ENCODE results near the gene TMPRSS13. TPM values are rescaled to one million over a fixed set of nuclear protein-coding genes. Genes with fewer than 3 reads are reported as not detected.
A peak's percentile ranks its signal among the peaks of the same experiment; 100 is the strongest.

Gene TMPRSS13
- total and polyA plus RNA-seq, 4 experiments from 2014 or later = 0.45 to 4.0 (median 2.3) TPM

DNA sequence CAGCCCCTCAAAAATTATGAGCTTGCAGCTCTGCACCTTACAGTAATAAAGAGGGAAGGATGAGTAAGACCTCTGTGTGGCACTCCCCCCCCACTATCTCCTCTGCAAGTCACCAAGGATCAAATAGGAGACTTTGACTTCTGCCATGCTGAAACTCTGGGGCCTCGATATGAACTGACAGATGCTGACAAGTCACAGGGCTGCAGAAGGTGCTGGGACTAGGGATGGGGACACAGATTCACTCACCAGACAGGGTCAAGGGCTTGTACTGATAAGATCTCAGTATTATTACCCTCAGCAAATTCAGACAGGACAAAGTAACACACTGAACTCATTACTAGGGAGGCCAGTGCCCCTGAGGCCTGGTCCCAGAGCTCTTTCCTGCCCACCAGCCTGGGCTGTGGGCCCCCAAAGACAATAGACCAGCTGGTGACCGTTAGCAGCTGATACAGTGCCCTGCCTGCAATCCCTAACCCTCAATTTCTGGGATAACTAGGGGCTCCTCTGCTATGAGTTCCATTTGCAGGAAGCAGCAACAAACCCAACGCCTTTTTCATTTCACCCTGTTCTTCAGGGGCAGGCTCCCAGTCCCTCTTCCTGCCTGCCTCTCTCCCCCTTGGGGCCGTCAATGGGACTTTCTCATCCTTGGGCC is 20.1 kb downstream of the TMPRSS13 start:
- no peaks in the 10 kb centered on the region for H3K27me3 ChIP-seq (ENCODE audit: insufficient read depth, low read length)
- intact Hi-C loops (cut with micrococcal nuclease) = no loop called here
- no peaks in the 10 kb centered on the region for H3K4me1 ChIP-seq (ENCODE audit: insufficient read depth, low read length)
- peak overlapping the region in 1 of 7 donors; percentile 63 for H3K27ac Mint-ChIP-seq
- no peak overlapping the region for H3K27ac ChIP-seq (ENCODE audit: low read depth, low read length)
- no peaks in the 10 kb centered on the region for H3K9me3 ChIP-seq (ENCODE audit: control insufficient read depth in 1 of 2, low read length in 2 of 2)
- CTCF ChIA-PET (ENCODE audit: partially characterized antibody) = interaction anchor here (0.8 kb wide), 1 partner anchor 38 kb away, joined by 3 read pairs; no protein-coding TSS in a partner anchor
- no peak overlapping the region for H3K4me3 Mint-ChIP-seq
- POLR2A ChIA-PET (ENCODE audit: partially characterized antibody) = no interaction called here
- no peaks in the 10 kb centered on the region for H3K9me3 Mint-ChIP-seq
- H3K4me3 ChIP-seq (ENCODE audit: low read length in 2 of 2) = no peak overlapping the region
- DNase-seq = no peak
- no peaks in the 10 kb centered on the region for H3K36me3 ChIP-seq (ENCODE audit: insufficient read depth, low read length)
- peaks cover 0 to 4% of the 10 kb centered on the region in 2 donors for H3K36me3 Mint-ChIP-seq
- H3K27me3 Mint-ChIP-seq = peaks cover 0 to under 1% of the 10 kb centered on the region in 2 donors
- peaks cover under 1 to 5% (median 3%) of the 10 kb centered on the region in 4 donors for H3K4me1 Mint-ChIP-seq

GRCh38 chr11:117908109-117908895 is 20.9 kb downstream of the TMPRSS13 start:
- POLR2A ChIA-PET (ENCODE audit: partially characterized antibody) = no interaction called here
- no peak overlapping the region for H3K4me3 Mint-ChIP-seq
- intact Hi-C loops (cut with micrococcal nuclease) = no loop called here

GRCh38 chr11:117907276-117908108 is 21.7 kb downstream of the TMPRSS13 start:
- H3K27me3 ChIP-seq (ENCODE audit: insufficient read depth, low read length) = no peaks in the 10 kb centered on the region
- no peak overlapping the region for H3K4me3 Mint-ChIP-seq
- no peaks in the 10 kb centered on the region for H3K9me3 Mint-ChIP-seq
- intact Hi-C loops (cut with micrococcal nuclease) = no loop called here
- ChIA-PET CTCF (ENCODE audit: partially characterized antibody) (interaction anchor here (0.9 to 1.5 kb wide), 3 partner anchors 15 to 100 kb away, joined by 3 to 6 read pairs (median 3); no protein-coding TSS in a partner anchor), POLR2A (ENCODE audit: partially characterized antibody) (no interaction called here)
- no peaks in the 10 kb centered on the region for H3K27me3 Mint-ChIP-seq
- no peaks in the 10 kb centered on the region for H3K4me1 ChIP-seq (ENCODE audit: insufficient read depth, low read length)
- H3K36me3 Mint-ChIP-seq = peaks cover 0 to 4% of the 10 kb centered on the region in 2 donors
- no peak overlapping the region for H3K4me3 ChIP-seq (ENCODE audit: low read length in 2 of 2)
- H3K27ac Mint-ChIP-seq = no peak overlapping the region
- no peaks in the 10 kb centered on the region for H3K36me3 ChIP-seq (ENCODE audit: insufficient read depth, low read length)
- H3K9me3 ChIP-seq (ENCODE audit: control insufficient read depth in 1 of 2, low read length in 2 of 2) = no peaks in the 10 kb centered on the region
- peak; percentile 31 to 69 (median 47) for DNase-seq
- H3K4me1 Mint-ChIP-seq = peaks cover 0 to 5% (median 3%) of the 10 kb centered on the region in 4 donors
- no peak overlapping the region for H3K27ac ChIP-seq (ENCODE audit: low read depth, low read length)

More at GRCh38 chr11:117908109-117908895, 20.9 kb downstream of the TMPRSS13 start:
- Histone ChIP-seq H3K27ac (ENCODE audit: low read depth, low read length) (no peak overlapping the region), H3K36me3 (ENCODE audit: insufficient read depth, low read length) (no peaks in the 10 kb centered on the region), H3K4me3 (ENCODE audit: low read length in 2 of 2) (no peak overlapping the region), H3K9me3 (ENCODE audit: control insufficient read depth in 1 of 2, low read length in 2 of 2) (no peaks in the 10 kb centered on the region), H3K27me3 (ENCODE audit: insufficient read depth, low read length) (no peaks in the 10 kb centered on the region), H3K4me1 (ENCODE audit: insufficient read depth, low read length) (no peaks in the 10 kb centered on the region)
- H3K4me1 Mint-ChIP-seq = peaks cover 0 to 5% (median 3%) of the 10 kb centered on the region in 4 donors
- H3K27ac Mint-ChIP-seq = no peak overlapping the region
- CTCF ChIA-PET (ENCODE audit: partially characterized antibody) = interaction anchor here (0.9 to 1.0 kb wide), 2 partner anchors 16 to 100 kb away, joined by 3 read pairs; no protein-coding TSS in a partner anchor
- H3K27me3 Mint-ChIP-seq = no peaks in the 10 kb centered on the region
- H3K36me3 Mint-ChIP-seq = peaks cover 0 to 4% of the 10 kb centered on the region in 2 donors
- DNase-seq = no peak
- no peaks in the 10 kb centered on the region for H3K9me3 Mint-ChIP-seq

GRCh38 chr11:117906710-117907109 is 22.5 kb downstream of the TMPRSS13 start:
- H3K27ac ChIP-seq (ENCODE audit: low read depth, low read length) = no peak overlapping the region
- no peaks in the 10 kb centered on the region for H3K36me3 ChIP-seq (ENCODE audit: insufficient read depth, low read length)
- peaks cover 0 to 5% (median 3%) of the 10 kb centered on the region in 4 donors for H3K4me1 Mint-ChIP-seq
- CTCF ChIA-PET (ENCODE audit: partially characterized antibody) = interaction anchor here (0.6 to 1.5 kb wide), 2 partner anchors 40 to 83 kb away, joined by 4 to 6 read pairs; no protein-coding TSS in a partner anchor
- H3K4me1 ChIP-seq (ENCODE audit: insufficient read depth, low read length) = no peaks in the 10 kb centered on the region
- H3K27me3 ChIP-seq (ENCODE audit: insufficient read depth, low read length) = no peaks in the 10 kb centered on the region
- H3K4me3 Mint-ChIP-seq = no peak overlapping the region
- intact Hi-C loops (cut with micrococcal nuclease) = no loop called here
- POLR2A ChIA-PET (ENCODE audit: partially characterized antibody) = no interaction called here
- no peaks in the 10 kb centered on the region for H3K9me3 Mint-ChIP-seq
- peak overlapping the region in 1 of 7 donors; percentile 23 for H3K27ac Mint-ChIP-seq
- H3K27me3 Mint-ChIP-seq = no peaks in the 10 kb centered on the region
- peaks cover 0 to 4% of the 10 kb centered on the region in 2 donors for H3K36me3 Mint-ChIP-seq
- no peak overlapping the region for H3K4me3 ChIP-seq (ENCODE audit: low read length in 2 of 2)
- no peak for DNase-seq
- no peaks in the 10 kb centered on the region for H3K9me3 ChIP-seq (ENCODE audit: control insufficient read depth in 1 of 2, low read length in 2 of 2)

DNA sequence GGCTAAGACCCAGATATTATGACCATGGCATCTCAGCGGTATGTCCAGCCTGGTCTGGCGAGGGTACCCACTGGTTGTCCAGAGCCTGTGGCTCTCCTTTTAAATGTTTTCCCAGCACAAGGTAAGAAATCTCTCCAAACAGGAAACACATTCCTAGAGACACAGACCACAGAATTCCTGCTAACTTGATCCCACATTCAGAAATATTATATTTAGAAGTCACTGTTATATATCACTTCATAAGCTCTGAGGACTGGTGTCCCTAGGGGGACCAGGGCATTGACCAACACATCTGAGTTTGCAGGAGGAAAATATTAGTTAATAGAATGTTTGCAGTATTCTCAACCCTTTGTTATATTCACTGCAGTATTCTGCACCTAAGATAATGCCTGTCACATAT is 23.1 kb downstream of the TMPRSS13 start:
- Mint-ChIP-seq H3K4me1 (peaks cover 0 to 5% (median 3%) of the 10 kb centered on the region in 4 donors), H3K27ac (peak overlapping the region in 2 of 7 donors; percentile 23 to 36), H3K27me3 (no peaks in the 10 kb centered on the region), H3K4me3 (no peak overlapping the region), H3K9me3 (no peaks in the 10 kb centered on the region), H3K36me3 (peaks cover 0 to 4% of the 10 kb centered on the region in 2 donors)
- no peak overlapping the region for H3K4me3 ChIP-seq (ENCODE audit: low read length in 2 of 2)
- no peaks in the 10 kb centered on the region for H3K9me3 ChIP-seq (ENCODE audit: control insufficient read depth in 1 of 2, low read length in 2 of 2)
- CTCF ChIA-PET (ENCODE audit: partially characterized antibody) = interaction anchor here (1.5 kb wide), 1 partner anchor 41 kb away, joined by 6 read pairs; no protein-coding TSS in a partner anchor
- no peak overlapping the region for H3K27ac ChIP-seq (ENCODE audit: low read depth, low read length)
- H3K27me3 ChIP-seq (ENCODE audit: insufficient read depth, low read length) = no peaks in the 10 kb centered on the region
- no peaks in the 10 kb centered on the region for H3K36me3 ChIP-seq (ENCODE audit: insufficient read depth, low read length)
- no peak for DNase-seq
- intact Hi-C loops (cut with micrococcal nuclease) = no loop called here
- POLR2A ChIA-PET (ENCODE audit: partially characterized antibody) = no interaction called here
- H3K4me1 ChIP-seq (ENCODE audit: insufficient read depth, low read length) = no peaks in the 10 kb centered on the region

DNA sequence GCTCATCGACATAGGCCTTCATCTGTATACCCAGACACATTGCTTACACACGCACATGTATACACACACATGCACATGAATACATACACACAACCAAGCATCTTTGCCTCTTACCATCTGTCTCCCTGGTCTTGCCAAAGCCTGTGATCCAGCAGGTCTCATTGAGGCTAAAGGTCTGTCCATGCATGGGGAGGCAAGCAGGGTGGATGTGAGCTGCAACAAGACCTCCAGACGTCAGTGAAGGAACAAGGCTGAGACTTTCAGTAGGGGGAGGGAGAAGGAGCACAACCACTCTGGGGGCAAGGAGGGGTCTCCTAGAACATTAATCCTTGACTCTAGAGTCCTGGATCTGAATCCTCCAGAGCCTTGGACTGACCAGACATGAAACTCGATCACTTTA is 23.7 kb downstream of the TMPRSS13 start:
- H3K27me3 ChIP-seq (ENCODE audit: insufficient read depth, low read length) = no peaks in the 10 kb centered on the region
- H3K36me3 ChIP-seq (ENCODE audit: insufficient read depth, low read length) = no peaks in the 10 kb centered on the region
- no peak overlapping the region for H3K4me3 Mint-ChIP-seq
- POLR2A ChIA-PET (ENCODE audit: partially characterized antibody) = no interaction called here
- DNase-seq = no peak
- no peaks in the 10 kb centered on the region for H3K36me3 Mint-ChIP-seq
- no peaks in the 10 kb centered on the region for H3K9me3 ChIP-seq (ENCODE audit: control insufficient read depth in 1 of 2, low read length in 2 of 2)
- no peak overlapping the region for H3K27ac ChIP-seq (ENCODE audit: low read depth, low read length)
- intact Hi-C loops (cut with micrococcal nuclease) = no loop called here
- H3K4me1 ChIP-seq (ENCODE audit: insufficient read depth, low read length) = no peaks in the 10 kb centered on the region
- H3K27ac Mint-ChIP-seq = no peak overlapping the region
- no peak overlapping the region for H3K4me3 ChIP-seq (ENCODE audit: low read length in 2 of 2)
- no peaks in the 10 kb centered on the region for H3K9me3 Mint-ChIP-seq
- CTCF ChIA-PET (ENCODE audit: partially characterized antibody) = interaction anchor here (1.6 kb wide), 1 partner anchor 98 kb away, joined by 10 read pairs; no protein-coding TSS in a partner anchor
- peaks cover 0 to 5% (median 3%) of the 10 kb centered on the region in 4 donors for H3K4me1 Mint-ChIP-seq
- H3K27me3 Mint-ChIP-seq = no peaks in the 10 kb centered on the region

All from CD4-positive, alpha-beta memory T cell (primary cell).